Motor neuron (in vitro differentiated cells): ENCODE data around the gene FRMD1. TPM values are rescaled to one million over a fixed set of nuclear protein-coding genes. Genes with fewer than 3 reads are reported as not detected.

Experiments
- ATAC-seq, 8 experiments: fragments of 200-7000 bp; cut with Tn5 transposase; replicated peaks in 6 of 8; 2 replicates each; pipeline ENCODE4 v1.8.0; 2021; ENCODE audit warnings: mild to moderate bottlenecking in 8 of 8, moderate library complexity in 8 of 8
- H3K27ac ChIP-seq, 2 donors: fragments of 250-450 bp; sonication (Bioruptor Pico); 2 replicates each; pipeline ENCODE4 v1.9.0; 2021; ENCODE audit warnings: antibody characterized with exemption in 2 of 2, mild to moderate bottlenecking in 2 of 2, moderate library complexity in 1 of 2
- H3K4me1 ChIP-seq, 2 donors: fragments of 250-450 bp; sonication (Bioruptor Pico); replicated peaks in 1 of 2; 2 replicates each; pipeline ENCODE4 v1.6.1; 2021; ENCODE audit warnings: antibody characterized with exemption in 2 of 2, mild to moderate bottlenecking in 2 of 2, moderate library complexity in 1 of 2
- H3K4me3 ChIP-seq, 5 donors: fragments of 250-450 bp; sonication (Bioruptor Pico); 2 replicates each; pipeline ENCODE4 v1.9.0; 2021; ENCODE audit warnings: antibody characterized with exemption in 5 of 5, mild to moderate bottlenecking in 5 of 5, moderate library complexity in 4 of 5
- WGBS, 10 experiments: fragments of 450-650 bp; shearing (Covaris generic); methylation state at CpG; one replicate each; pipeline ENCODE4 v1.0.0; 2022; 5-methylcytosine and 5-hydroxymethylcytosine counted together
- in situ Hi-C, 9 experiments: fragments of 400-800 bp; cut with MboI; loops; one replicate each; pipeline ENCODE4 v1.15.0; 2021; ENCODE audit warnings: low sequenced_read_pairs in 9 of 9, low pct_unique_long_range_greater_than_20kb in 2 of 9; ENCODE audit not compliant: unreplicated experiment in 9 of 9
- total RNA-seq, 8 experiments: library from RNA; unstranded; fragments of 300-600 nt; gene quantifications; 2 replicates each; pipeline versions ENCODE4 v1.2.3 to v1.2.4, GENCODE V29; 2022

FRMD1 gene
- total RNA-seq, 8 experiments from 2014 or later: 0.11 to 1.0 (median 0.18) TPM; not detected in 1

DNA sequence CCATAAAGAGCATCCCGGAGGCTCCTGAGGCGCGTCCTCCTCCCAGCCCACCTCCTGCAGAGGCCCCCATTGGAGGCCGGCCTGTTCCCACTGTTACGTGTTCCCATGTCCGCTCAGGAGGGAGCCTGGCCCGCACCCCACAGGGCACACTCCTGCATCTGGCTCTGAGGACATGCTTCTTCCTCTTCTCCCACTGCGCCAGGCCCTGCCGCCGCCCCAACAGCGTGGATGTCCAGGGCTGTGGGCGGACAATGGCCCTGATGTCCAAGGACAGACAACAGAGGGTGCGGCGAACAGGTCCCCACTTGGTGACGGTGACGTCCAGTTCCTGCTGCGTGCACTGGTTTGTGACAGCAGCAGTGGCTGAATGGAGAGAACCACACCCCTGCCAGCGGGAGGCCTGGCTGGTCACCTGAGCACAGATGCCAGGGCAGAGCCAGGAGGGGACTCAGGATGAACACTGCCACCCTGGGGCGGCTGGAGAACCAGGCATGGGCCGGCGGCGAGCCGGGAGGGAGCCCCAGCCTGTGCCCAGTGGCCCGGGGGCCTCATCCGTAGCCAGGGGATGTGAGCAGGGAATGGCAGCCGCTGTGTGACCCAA lies 26.6 kb downstream of the FRMD1 start:
- in situ Hi-C loops: no loop called here
- Histone ChIP-seq H3K4me1 (peaks cover 2 to 11% of the 10 kb centered on the region in 2 donors), H3K27ac (no peak overlapping the region), H3K4me3 (no peak overlapping the region)
- ATAC-seq: peak in 1 of 8 experiments; percentile 12
- WGBS, 10 experiments: 80 to 97% (median 82%) methylated on average over 3 to 11 of the region's 26 CpGs; no CpG with 5 or more reads in 6 of the 10 experiments

- in situ Hi-C loops: no loop called here
- no peak overlapping the region for H3K27ac ChIP-seq
- 20 to 100% (median 89%) methylated on average over 1 to 5 of the region's 9 CpGs; no CpG with 5 or more reads in 7 of the 10 experiments for WGBS, 10 experiments
- no peak for ATAC-seq
- H3K4me1 ChIP-seq: peaks cover 2 to 11% of the 10 kb centered on the region in 2 donors
- no peak overlapping the region for H3K4me3 ChIP-seq
These were observed 27.4 kb downstream of the FRMD1 start for GRCh38 chr6:168051648-168052047.

GRCh38 chr6:168050881-168051586 lies 28.0 kb downstream of the FRMD1 start:
- 27 to 83% (median 65%) methylated on average over 2 to 6 of the region's 23 CpGs; no CpG with 5 or more reads in 6 of the 10 experiments for WGBS, 10 experiments
- in situ Hi-C loops: no loop called here
- ATAC-seq: peak in 4 of 8 experiments; percentile 27 to 39 (median 33)
- Histone ChIP-seq H3K27ac (no peak overlapping the region), H3K4me3 (no peak overlapping the region), H3K4me1 (peaks cover 2 to 11% of the 10 kb centered on the region in 2 donors)

DNA sequence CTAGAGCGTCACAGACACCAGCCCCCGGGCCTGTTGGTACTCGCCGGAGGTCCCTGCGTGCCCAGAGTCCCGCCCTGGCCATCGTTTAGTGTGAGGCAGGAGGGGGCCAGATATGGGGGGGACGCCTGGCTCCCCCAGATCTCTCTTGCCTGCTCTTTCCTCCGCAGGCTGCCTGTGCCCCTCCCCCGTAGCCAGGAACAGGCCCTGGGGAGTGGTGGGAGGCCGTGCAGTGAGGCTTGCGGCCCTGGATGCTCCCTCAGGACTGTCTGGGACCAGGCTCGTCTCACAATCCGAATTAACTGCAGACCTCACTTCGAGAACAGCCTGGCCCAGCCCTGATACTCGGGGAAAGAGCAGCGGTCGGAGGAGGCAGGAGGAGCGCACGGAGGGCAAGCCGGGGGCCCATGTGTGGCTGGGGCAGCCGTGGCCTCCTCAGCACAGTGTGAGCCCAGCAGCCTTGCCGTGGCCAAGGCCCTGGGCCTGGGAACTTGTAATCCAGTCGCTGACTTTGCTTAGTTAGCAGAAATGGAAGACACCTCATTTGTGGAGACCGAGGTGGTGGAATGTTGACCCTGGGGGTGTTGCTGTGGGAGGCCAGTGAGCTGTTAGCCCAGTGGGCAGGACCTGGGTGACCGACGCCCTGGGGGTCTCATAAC lies 28.7 kb downstream of the FRMD1 start:
- no peak overlapping the region for H3K27ac ChIP-seq
- WGBS, 10 experiments: 60 to 79% (median 63%) methylated on average over 2 to 6 of the region's 27 CpGs; no CpG with 5 or more reads in 7 of the 10 experiments
- in situ Hi-C loops: no loop called here
- H3K4me3 ChIP-seq: no peak overlapping the region
- peak in 3 of 8 experiments; percentile 16 to 33 (median 29) for ATAC-seq
- peaks cover 2 to 14% of the 10 kb centered on the region in 2 donors for H3K4me1 ChIP-seq

- H3K4me3 ChIP-seq: no peak overlapping the region
- H3K4me1 ChIP-seq: peaks cover 2 to 16% of the 10 kb centered on the region in 2 donors
- peak in 2 of 8 experiments; percentile 7 to 15 for ATAC-seq
- WGBS, 10 experiments: 69 to 100% (median 100%) methylated on average over 1 to 3 of the region's 21 CpGs; no CpG with 5 or more reads in 6 of the 10 experiments
- no peak overlapping the region for H3K27ac ChIP-seq
- in situ Hi-C loops: no loop called here
These were observed 29.2 kb downstream of the FRMD1 start for GRCh38 chr6:168049706-168050224.

GRCh38 chr6:168049277-168049676 lies 29.7 kb downstream of the FRMD1 start:
- Histone ChIP-seq H3K4me1 (peaks cover 2 to 16% of the 10 kb centered on the region in 2 donors), H3K27ac (no peak overlapping the region), H3K4me3 (no peak overlapping the region)
- in situ Hi-C loops: no loop called here
- 81 to 90% (median 87%) methylated on average over 7 to 11 of the region's 20 CpGs; no CpG with 5 or more reads in 6 of the 10 experiments for WGBS, 10 experiments
- ATAC-seq: no peak

DNA sequence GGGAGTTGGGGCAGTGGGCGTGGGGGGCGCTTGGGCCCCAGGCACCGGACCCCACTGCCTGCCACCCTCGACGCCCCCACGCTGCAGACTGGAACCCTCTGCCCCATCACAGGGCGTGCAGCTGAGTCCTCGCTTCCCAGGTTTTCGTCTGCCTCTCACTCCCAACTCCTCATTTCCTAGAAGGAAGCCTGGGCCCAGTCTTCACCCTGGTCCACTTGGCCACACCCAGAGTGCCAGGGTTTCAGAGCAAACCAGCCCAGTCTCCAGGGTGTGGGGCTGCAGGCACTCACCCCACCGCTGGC lies 30.3 kb downstream of the FRMD1 start:
- H3K4me3 ChIP-seq: no peak overlapping the region
- WGBS, 10 experiments: 40 to 100% (median 65%) methylated on average over 1 to 2 of the region's 10 CpGs; no CpG with 5 or more reads in 4 of the 10 experiments
- ATAC-seq: no peak
- H3K27ac ChIP-seq: no peak overlapping the region
- in situ Hi-C loops: no loop called here
- peaks cover 2 to 16% of the 10 kb centered on the region in 2 donors for H3K4me1 ChIP-seq

DNA sequence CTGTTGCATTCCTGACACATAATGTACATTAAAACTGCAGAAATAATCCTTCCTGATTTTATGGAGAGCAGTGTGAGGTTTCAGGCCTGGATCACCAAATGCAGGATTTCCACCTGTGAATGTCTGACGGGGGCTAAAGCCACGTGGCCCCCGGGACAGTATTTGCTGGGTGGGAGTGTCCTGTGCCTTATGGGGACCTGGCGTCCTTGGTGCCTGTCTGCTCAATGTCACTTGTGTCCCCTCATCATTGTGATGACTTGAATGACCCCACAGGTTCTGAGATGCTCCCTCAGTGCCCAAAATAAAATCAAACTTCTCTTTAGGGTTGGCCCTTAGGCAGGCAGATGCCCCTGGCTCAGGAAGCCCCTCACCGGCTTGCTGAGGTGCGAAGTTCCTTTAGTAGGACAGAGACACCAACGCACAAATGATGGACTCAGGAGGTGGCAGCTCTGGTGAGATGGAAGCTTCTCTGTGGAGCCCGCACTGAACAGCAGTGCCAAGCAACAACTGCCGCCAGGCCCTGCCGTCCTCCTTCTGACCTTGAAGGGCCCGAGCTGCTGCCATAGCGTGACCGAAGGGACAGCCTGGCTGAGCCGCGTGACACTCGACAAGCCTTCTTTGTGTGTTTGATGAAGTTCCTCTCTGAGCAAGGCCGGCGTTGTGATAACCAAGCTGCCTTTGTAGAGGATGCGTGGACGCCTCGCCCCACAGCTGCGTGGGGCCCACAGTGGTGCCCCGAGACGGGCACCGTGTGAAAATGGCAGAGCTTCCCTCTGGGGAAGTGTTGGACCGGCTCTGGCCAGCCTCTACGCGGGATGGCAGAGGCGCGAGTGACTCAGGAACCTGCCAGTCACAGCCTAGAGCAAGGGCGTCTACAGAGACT lies 30.9 kb downstream of the FRMD1 start:
- 78 to 90% (median 87%) methylated on average over 1 to 13 of the region's 31 CpGs; no CpG with 5 or more reads in 2 of the 10 experiments for WGBS, 10 experiments
- in situ Hi-C loops: no loop called here

GRCh38 chr6:168046696-168047095 lies 32.3 kb downstream of the FRMD1 start:
- peaks cover 2 to 16% of the 10 kb centered on the region in 2 donors for H3K4me1 ChIP-seq
- no peak overlapping the region for H3K4me3 ChIP-seq
- ATAC-seq: no peak
- 96 to 100% (median 100%) methylated on average over 1 to 3 of the region's 3 CpGs; no CpG with 5 or more reads in 4 of the 10 experiments for whole genome bisulfite sequencing, 10 experiments
- H3K27ac ChIP-seq: no peak overlapping the region
- in situ Hi-C loops: no loop called here

More for the DNA sequence above, 30.9 kb downstream of the FRMD1 start:
- peaks cover 2 to 16% of the 10 kb centered on the region in 2 donors for H3K4me1 ChIP-seq
- H3K4me3 ChIP-seq: no peak overlapping the region
- H3K27ac ChIP-seq: no peak overlapping the region
- ATAC-seq: no peak

- 51 to 90% (median 86%) methylated on average over 2 to 10 of the region's 20 CpGs; no CpG with 5 or more reads in 3 of the 10 experiments for WGBS, 10 experiments
- Histone ChIP-seq H3K4me1 (peaks cover 2 to 15% of the 10 kb centered on the region in 2 donors), H3K4me3 (no peak overlapping the region), H3K27ac (no peak overlapping the region)
- in situ Hi-C loops: no loop called here
- peak in 2 of 8 experiments; percentile 7 to 15 for ATAC-seq
These were observed 33.0 kb downstream of the FRMD1 start for GRCh38 chr6:168045706-168046620.

DNA sequence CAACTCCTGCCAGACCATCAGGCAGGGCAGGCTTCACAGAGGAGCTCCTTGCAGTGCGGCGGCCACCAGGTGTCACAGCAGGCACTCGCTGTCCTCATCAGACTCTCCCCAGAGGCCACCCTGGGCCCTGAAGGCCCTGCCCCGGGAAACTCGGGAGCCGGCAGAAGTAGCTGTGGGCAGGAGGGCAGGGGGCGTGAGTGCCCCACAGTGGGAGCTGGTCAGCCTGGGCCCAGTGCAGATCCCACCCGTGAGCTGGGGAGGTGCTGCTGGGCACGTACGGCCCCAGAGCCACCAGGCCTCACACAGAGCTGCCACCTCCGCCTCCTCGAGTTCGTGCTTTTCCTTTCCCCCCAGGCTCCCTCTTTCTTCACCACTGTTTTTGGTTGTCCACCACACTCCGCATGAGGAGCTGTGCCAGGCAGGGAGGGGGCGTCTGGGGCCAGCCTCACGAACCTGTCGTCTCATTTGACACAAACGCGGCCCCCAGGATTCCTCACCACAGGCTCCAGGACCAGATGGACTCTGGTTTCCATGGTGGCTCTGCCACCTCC lies 33.8 kb downstream of the FRMD1 start:
- in situ Hi-C loops: no loop called here

More for the DNA sequence above, 33.8 kb downstream of the FRMD1 start:
- Histone ChIP-seq H3K4me1 (peaks cover 0 to 7% of the 10 kb centered on the region in 2 donors), H3K4me3 (no peak overlapping the region), H3K27ac (no peak overlapping the region)
- ATAC-seq: peak in 5 of 8 experiments; percentile 25 to 76 (median 67)
- whole genome bisulfite sequencing, 10 experiments: 100% methylated on average over 1 of the region's 19 CpGs; no CpG with 5 or more reads in 9 of the 10 experiments
